SK-N-MC (cell line): ENCODE measurements around the gene LUZP1.

Experiments
- EZH2 ChIP-seq: fragments of 200-600 bp; sonication (generic); IDR thresholded peaks from one replicate; pipeline ENCODE4 v1.6.1; 2017; ENCODE audit warnings: antibody characterized with exemption
- FOXP2 ChIP-seq: optimal IDR thresholded peaks from 2 replicates; pipeline ENCODE3; 2011; ENCODE audit warnings: mild to moderate bottlenecking, moderate library complexity; ENCODE audit not compliant: insufficient read depth; ENCODE audit errors: extremely low read length, control extremely low read depth
- POLR2AphosphoS5 ChIP-seq: IDR thresholded peaks from 2 replicates; pipeline ENCODE4 v1.6.1; 2012; ENCODE audit warnings: mild to moderate bottlenecking, low read depth, low read length, borderline replicate concordance

DNA sequence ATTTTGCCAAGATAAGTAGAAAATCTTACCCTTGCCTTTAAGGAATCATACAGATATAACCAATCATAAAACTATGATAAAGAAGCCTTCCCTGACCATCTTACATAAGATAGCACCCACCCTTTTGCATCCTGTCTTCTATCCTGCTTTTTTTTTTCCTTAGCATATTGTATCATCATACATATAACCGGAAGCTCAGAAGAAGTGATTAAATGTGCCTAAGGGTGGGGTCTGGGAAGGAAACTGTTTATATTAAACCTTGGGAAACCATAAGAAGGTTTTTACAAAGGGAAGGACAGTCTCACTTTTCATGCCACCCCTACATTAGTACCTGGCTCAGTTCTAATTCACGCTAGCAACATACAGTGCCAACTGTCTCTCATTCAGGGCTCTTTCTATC is 66.8 kb downstream of the LUZP1 start:
- TF ChIP-seq EZH2 (no peak), POLR2AphosphoS5 (no peak), FOXP2 (no peak)
